Skeletal muscle tissue (tissue), 4 donors: ENCODE results near the gene FRYL. TPM values are rescaled to one million over a fixed set of nuclear protein-coding genes. Genes with fewer than 3 reads are reported as not detected.
"Not testable (repeated sequence)": the region's sequence is repeated elsewhere in the genome, so short reads cannot be mapped to it uniquely, and the experiment has no call there.

Source experiments
- H3K27ac ChIP-seq: one replicate; pipeline ENCODE4 v1.7.0; 2013; ENCODE audit warnings: mild to moderate bottlenecking, low read depth, low read length, inconsistent platforms
- H3K27me3 ChIP-seq, 3 donors: one replicate each; pipeline ENCODE4 v1.7.0; 2013; ENCODE audit warnings: low read length in 3 of 3; ENCODE audit not compliant: control insufficient read depth in 3 of 3, insufficient read depth in 3 of 3
- H3K36me3 ChIP-seq, 3 donors: one replicate each; pipeline ENCODE4 v1.7.0; 2013; ENCODE audit warnings: low read length in 3 of 3; ENCODE audit not compliant: control insufficient read depth in 3 of 3, insufficient read depth in 3 of 3
- H3K4me1 ChIP-seq, 3 donors: one replicate each; pipeline ENCODE4 v1.7.0; 2013; ENCODE audit warnings: low read length in 3 of 3, mild to moderate bottlenecking in 3 of 3; ENCODE audit not compliant: control insufficient read depth in 3 of 3, insufficient read depth in 3 of 3
- H3K4me3 ChIP-seq, 3 donors: one replicate each; pipeline ENCODE4 v1.7.0; 2013; ENCODE audit warnings: low read length in 3 of 3
- H3K9ac ChIP-seq, 3 donors: one replicate each; pipeline ENCODE4 v1.7.0; 2013; ENCODE audit warnings: low read length in 3 of 3, mild to moderate bottlenecking in 3 of 3, moderate library complexity in 2 of 3, low read depth in 1 of 3
- H3K9me3 ChIP-seq, 3 donors: one replicate each; pipeline ENCODE4 v1.7.0; 2013; ENCODE audit warnings: low read length in 3 of 3; ENCODE audit not compliant: control insufficient read depth in 3 of 3
- total RNA-seq: library from RNA; depleted of rRNA; stranded (reverse); fragments of >200 nt; gene quantifications from one replicate; pipeline ENCODE4 v1.2.3, GENCODE V29; 2014
- donor health status: Osteomylitis.

FRYL gene
- total RNA-seq, 1 donor from 2014 or later, result 66.3 TPM

DNA sequence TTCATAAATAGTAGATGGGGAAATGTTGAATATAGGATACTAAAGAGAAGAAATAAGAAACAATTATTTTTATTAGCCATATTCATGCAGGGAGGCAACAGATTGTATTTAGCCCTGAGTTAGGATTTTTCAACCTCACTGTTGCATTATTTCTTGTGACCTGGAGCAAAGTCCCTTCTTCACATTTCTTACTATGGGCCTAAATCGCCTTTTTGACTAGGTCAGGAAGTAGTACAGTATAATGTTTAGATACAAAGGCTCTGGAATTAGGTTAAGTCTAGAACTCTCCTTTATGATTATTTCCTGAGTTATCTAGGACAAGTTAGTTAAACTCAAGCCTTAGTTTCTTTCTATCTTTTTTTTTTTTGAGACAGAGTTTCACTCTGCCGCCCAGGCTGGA lies 88.0 kb downstream of the FRYL start:
- Histone ChIP-seq H3K9me3 (no peaks in the 10 kb centered on the region), H3K9ac (no peak overlapping the region), H3K36me3 (no peaks in the 10 kb centered on the region), H3K4me1 (peaks cover 0 to 3% (median 0%) of the 10 kb centered on the region in 3 donors), H3K4me3 (no peak overlapping the region), H3K27ac (no peak overlapping the region), H3K27me3 (no peaks in the 10 kb centered on the region)

DNA sequence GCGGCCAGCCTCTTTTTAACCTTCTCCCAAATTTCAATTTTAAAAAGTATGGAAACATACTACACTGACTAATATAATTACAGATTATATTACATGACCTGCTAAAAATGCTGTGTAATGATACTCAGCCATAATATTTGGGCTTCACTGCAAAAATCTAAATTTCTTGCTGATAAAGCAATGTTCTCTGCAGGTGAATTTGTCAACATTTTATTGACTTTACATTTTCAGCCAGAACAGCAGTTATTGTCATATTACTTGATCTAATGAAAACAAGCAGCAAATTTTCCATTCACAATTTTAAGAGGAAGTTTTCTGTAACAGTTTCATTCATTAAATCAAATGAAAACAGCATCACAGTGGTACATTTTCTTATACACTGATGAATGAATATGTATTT lies 91.1 kb downstream of the FRYL start:
- Histone ChIP-seq H3K9ac (no peak overlapping the region), H3K27ac (no peak overlapping the region), H3K9me3 (no peaks in the 10 kb centered on the region), H3K36me3 (no peaks in the 10 kb centered on the region), H3K4me1 (peaks cover 0 to 3% (median 0%) of the 10 kb centered on the region in 3 donors), H3K27me3 (no peaks in the 10 kb centered on the region), H3K4me3 (no peak overlapping the region)

DNA sequence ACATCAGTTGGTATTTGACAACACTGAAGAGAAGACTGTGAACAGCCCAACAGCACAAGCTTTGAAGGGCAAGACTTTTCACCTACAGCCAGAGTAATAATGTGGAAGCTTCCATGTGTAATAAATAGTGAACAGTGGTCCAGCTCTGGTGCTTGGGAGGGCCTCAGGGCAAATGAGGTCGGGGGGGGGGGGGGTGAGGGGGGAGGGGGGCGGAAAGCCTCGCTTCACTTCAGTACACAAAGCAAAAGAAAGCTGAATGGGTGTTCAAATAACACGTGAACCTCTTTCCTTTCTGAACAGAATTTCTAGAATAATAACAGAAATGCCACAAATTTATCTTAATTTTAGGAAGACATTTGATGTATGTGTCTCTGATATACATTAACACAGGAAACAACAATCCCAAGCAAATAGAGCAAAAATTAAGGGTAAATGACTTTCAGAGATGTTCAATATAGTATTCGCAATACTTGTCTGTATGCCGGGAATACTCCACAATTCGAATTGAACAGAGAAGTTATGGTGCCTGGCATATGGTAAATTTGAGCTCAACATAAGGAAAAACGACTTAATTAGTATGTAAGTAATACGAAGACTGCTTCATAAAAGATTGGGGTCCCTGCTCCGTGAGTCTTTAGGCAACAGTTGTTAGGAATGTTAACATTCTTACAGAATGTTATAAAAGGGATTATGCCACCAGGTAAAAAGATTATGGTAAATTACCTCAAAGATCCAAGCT lies 92.6 kb downstream of the FRYL start:
- no peak overlapping the region for H3K27ac ChIP-seq
- no peaks in the 10 kb centered on the region for H3K9me3 ChIP-seq
- no peaks in the 10 kb centered on the region for H3K36me3 ChIP-seq
- H3K4me1 ChIP-seq, result peaks cover 0 to 1% (median 0%) of the 10 kb centered on the region in 3 donors
- H3K4me3 ChIP-seq, result no peak overlapping the region
- no peak overlapping the region for H3K9ac ChIP-seq
- H3K27me3 ChIP-seq, result no peaks in the 10 kb centered on the region

DNA sequence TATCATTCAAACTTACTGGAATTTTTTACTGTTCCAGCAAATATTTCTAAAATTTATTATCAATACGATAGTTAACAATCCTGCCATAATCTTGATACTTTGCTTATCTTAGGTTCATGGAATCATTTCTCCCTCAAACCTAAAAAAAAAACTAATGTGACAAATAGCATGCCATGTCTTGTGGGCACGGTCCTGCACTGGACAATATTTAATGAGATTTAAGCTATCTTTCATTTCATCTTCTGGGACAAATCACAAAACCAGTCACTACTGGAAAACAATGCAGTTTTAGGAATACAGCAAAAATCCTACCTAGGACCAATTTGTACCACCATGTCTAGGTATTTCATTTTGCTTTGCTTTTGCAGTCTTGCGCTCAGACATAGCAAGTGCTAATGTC lies 93.7 kb downstream of the FRYL start:
- Histone ChIP-seq H3K27me3 (no peaks in the 10 kb centered on the region), H3K9ac (no peak overlapping the region), H3K36me3 (no peaks in the 10 kb centered on the region), H3K4me1 (no peaks in the 10 kb centered on the region), H3K27ac (no peak overlapping the region), H3K4me3 (no peak overlapping the region), H3K9me3 (no peaks in the 10 kb centered on the region)

DNA sequence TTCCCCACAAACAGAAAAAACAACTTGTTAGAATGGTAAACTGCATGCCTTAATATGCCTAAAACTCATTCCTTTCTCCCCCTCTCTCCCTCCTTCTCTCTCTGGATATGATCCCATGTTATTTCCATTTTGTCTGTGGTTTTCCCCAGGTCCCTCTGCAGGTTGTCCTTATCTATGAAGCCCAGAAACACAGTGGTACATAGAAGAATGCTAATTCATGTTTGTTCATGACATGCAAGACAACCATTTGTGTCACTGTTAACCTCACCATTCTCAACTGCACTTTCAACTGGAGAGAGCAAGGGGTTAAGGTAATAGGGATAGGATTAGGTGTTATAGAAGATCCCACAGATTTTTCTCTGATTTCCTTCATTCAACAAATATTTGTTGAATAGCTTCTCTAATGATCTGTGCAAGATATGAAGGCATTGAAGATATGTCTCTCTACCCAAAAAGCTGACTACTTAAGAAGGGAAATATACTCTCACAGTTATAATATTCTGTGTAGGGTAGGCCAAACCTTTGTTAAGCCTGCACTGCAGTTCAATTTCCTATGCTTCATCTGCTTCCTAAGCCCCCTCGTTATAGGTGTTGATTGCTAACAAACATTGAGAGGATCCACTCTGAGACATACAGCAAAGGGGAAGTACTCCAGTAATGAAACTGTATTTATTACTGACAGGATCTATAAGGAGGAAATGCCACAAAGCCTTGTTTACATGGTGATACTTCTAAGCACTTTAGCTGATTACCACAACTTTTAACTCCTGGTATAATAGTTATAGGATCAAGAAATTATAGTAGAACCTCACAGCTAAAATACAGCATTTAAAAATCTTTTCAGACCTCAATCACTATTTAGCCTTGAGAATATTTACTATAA lies 96.1 kb downstream of the FRYL start:
- Histone ChIP-seq H3K27ac (no peak overlapping the region), H3K4me3 (no peak overlapping the region), H3K36me3 (no peaks in the 10 kb centered on the region), H3K9ac (no peak overlapping the region), H3K27me3 (no peaks in the 10 kb centered on the region), H3K4me1 (no peaks in the 10 kb centered on the region), H3K9me3 (no peaks in the 10 kb centered on the region)

DNA sequence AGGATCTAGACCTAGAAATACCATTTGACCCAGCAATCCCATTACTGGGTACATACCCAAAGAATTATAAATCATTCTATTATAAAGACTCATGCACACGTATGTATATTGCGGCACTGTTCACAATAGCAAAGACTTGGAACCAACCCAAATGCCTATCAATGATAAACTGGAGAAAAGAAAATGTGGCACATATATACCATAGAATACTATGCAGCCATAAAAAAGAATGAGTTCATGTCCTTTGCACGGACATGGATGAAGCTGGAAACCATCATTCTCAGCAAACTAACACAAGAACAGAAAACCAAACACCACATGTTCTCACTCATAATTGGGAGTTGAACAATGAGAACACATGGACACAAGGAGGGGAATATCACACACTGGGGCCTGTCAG lies 97.2 kb downstream of the FRYL start:
- not testable (repeated sequence) for H3K4me3 ChIP-seq, H3K9ac ChIP-seq, H3K9me3 ChIP-seq, H3K27me3 ChIP-seq, H3K4me1 ChIP-seq, H3K36me3 ChIP-seq, H3K27ac ChIP-seq

DNA sequence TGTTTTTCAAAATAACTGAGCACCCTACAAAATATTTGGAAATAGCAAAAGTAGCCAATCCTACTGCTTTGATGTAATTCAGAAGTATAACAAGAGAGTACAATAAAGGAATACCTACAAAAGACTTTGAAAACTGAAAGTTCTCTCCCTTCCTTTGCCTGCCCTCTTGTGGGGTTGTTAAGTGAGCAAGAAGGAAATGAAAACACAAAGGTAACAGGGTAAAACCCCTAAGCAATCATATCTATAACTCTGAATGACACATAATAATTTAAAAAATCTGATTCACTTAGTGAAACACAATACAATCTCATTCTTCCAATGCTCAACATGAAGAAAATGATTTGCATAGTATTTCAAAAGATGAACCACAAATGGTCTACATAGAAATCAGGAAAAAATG lies 98.2 kb downstream of the FRYL start:
- no peak overlapping the region for H3K9ac ChIP-seq
- H3K27me3 ChIP-seq, result no peaks in the 10 kb centered on the region
- peaks cover 0 to 2% (median 0%) of the 10 kb centered on the region in 3 donors for H3K36me3 ChIP-seq
- no peaks in the 10 kb centered on the region for H3K9me3 ChIP-seq
- no peak overlapping the region for H3K4me3 ChIP-seq
- no peaks in the 10 kb centered on the region for H3K4me1 ChIP-seq
- no peak overlapping the region for H3K27ac ChIP-seq

DNA sequence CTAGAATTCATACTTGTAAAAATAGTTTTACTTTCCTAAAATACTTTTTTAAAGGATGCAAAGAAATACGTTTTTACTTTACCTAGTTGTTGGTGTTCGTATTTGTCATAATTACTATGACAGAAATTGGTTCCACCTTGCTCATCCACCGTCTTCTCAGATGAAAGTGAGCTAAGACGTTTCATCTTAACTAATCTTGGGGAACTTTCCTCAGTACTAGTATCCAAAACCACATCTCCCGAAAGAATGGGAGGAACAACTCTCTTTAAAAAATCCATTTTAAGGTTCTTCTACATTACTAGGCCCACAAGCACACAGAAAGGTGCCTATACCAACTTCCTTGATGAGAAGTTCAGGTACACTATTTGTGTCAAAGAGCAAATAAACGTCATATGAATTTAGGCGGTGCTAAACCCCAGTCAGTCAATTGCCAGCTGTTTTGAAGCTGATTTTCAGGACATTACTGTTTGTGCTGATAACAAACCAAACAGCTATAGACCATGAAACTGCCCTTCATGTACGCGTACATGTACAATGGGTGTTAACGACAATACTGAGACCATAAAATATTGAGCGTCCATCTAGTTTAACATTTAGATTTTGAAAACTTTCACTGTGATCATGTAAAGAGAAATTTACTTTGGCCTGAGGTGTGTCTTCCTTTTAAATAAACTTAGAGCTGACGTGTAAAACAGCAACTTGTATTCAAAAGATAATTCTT lies 99.1 kb downstream of the FRYL start:
- H3K36me3 ChIP-seq, result peaks cover 0 to 2% (median 0%) of the 10 kb centered on the region in 3 donors
- no peak overlapping the region for H3K27ac ChIP-seq
- H3K27me3 ChIP-seq, result no peaks in the 10 kb centered on the region
- H3K4me3 ChIP-seq, result no peak overlapping the region
- H3K9me3 ChIP-seq, result no peaks in the 10 kb centered on the region
- no peaks in the 10 kb centered on the region for H3K4me1 ChIP-seq
- H3K9ac ChIP-seq, result no peak overlapping the region

- H3K9ac ChIP-seq, result no peak overlapping the region
- H3K4me1 ChIP-seq, result peaks cover 0 to 3% (median 2%) of the 10 kb centered on the region in 3 donors
- H3K4me3 ChIP-seq, result no peak overlapping the region
- H3K36me3 ChIP-seq, result peaks cover 0 to 2% (median 0%) of the 10 kb centered on the region in 3 donors
- no peak overlapping the region for H3K27ac ChIP-seq
- H3K9me3 ChIP-seq, result no peaks in the 10 kb centered on the region
- no peaks in the 10 kb centered on the region for H3K27me3 ChIP-seq
Measured at GRCh38 chr4:48673537-48673936, 106.5 kb downstream of the FRYL start.
